Measurements from ENCODE around the gene IL2RG. TPM values are rescaled to one million over a fixed set of nuclear protein-coding genes. Genes with fewer than 3 reads are reported as not detected.

The IL2RG gene
- total RNA-seq, 1 experiment from 2014 or later, result not detected

DNA sequence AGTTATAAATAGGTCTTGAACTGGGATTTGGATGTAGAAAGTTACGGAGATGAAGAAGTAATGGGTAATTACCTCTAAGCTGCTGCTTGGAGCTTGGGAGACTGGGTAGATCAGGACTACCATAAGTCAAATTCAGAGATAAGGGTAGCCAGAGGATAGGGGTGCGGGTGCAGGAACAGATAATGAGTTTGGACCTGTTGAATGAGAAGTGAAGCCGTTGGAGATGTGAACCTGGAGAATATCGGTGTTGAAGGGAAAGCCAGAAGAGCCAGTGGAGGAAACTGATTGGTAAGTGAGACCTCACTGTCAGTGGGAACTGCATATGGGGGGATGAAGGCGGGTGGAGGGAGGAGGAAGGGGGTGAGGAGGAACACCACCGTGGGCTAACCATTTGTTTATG lies 16.3 kb downstream of the IL2RG start:
- Histone ChIP-seq H3K56ac (ENCODE audit: insufficient read length, low read depth, low read length) (no peak overlapping the region), H4K91ac (ENCODE audit: insufficient read length, low read depth, low read length) (no peak overlapping the region), H3T11ph (ENCODE audit: low read length) (no peak overlapping the region), H3K23ac (ENCODE audit: insufficient read length, low read depth, low read length) (no peak overlapping the region), H4K8ac (replicated peaks; ENCODE audit: insufficient read length, low read depth, low read length) (no peak overlapping the region), H3K4ac (ENCODE audit: low read depth, low read length) (no peak overlapping the region), H2AK5ac (ENCODE audit: insufficient read length, low read length) (no peak overlapping the region), H2BK120ac (ENCODE audit: low read depth, low read length, poor library complexity, severe bottlenecking) (no peak overlapping the region), H3K23me2 (ENCODE audit: insufficient read length, low read depth, low read length, poor library complexity, severe bottlenecking) (peaks cover 7% of the 10 kb centered on the region), H3K9me3 (ENCODE audit: control insufficient read depth, low read depth, low read length) (peaks cover 21% of the 10 kb centered on the region), H2BK5ac (ENCODE audit: insufficient read length, low read length) (no peak overlapping the region), H4K5ac (ENCODE audit: insufficient read length, low read depth, low read length) (no peak overlapping the region), H3K4me2 (ENCODE audit: insufficient read depth, insufficient read length, low read length) (peak overlapping the region; percentile 59), H4K20me1 (ENCODE audit: control insufficient read depth, insufficient read depth, insufficient read length) (no peaks in the 10 kb centered on the region), H3K4me1 (ENCODE audit: insufficient read depth, low read length) (peaks cover 3% of the 10 kb centered on the region; the same call in 1 of the 2 replicates), H2BK12ac (ENCODE audit: insufficient read length, low read depth, low read length) (no peak overlapping the region), H3K27ac (ENCODE audit: insufficient read length, low read depth, low read length) (no peak overlapping the region), H3K18ac (ENCODE audit: insufficient read length, low read depth, low read length) (no peak overlapping the region), H3K9ac (ENCODE audit: extremely low read depth, insufficient read length, low read length) (peak overlapping the region; percentile 70), H3K79me1 (ENCODE audit: insufficient read depth, low read depth, low read length, poor library complexity, severe bottlenecking) (no peaks in the 10 kb centered on the region), H2BK20ac (ENCODE audit: low read depth, low read length, poor library complexity, severe bottlenecking) (no peak overlapping the region), H3K79me2 (ENCODE audit: insufficient read depth, low read length) (no peaks in the 10 kb centered on the region), H2AFZ (ENCODE audit: low read length) (no peak overlapping the region), H2BK15ac (ENCODE audit: low read depth, low read length) (no peak overlapping the region), H3K27me3 (ENCODE audit: insufficient read depth, low read length) (no peaks in the 10 kb centered on the region; the same call in 1 of the 2 replicates), H3K14ac (ENCODE audit: insufficient read depth, low read length) (no peak overlapping the region)
- DNase-seq, result no peak
- Mint-ChIP-seq H3K4me1 (peaks cover 22 to 27% of the 10 kb centered on the region in 2 experiments), H3K36me3 (ENCODE audit: insufficient read depth in 1 of 3, low read depth in 3 of 3) (peaks cover 0 to 7% (median 0%) of the 10 kb centered on the region in 3 experiments; a peak in 2 of 7 replicates), H3K4me3 (peak overlapping the region; percentile 85 to 91), H3K9me3 (peaks cover 63 to 68% of the 10 kb centered on the region in 2 experiments), H3K27ac (no peak overlapping the region), H3K27me3 (ENCODE audit: low read depth) (peaks cover 37% of the 10 kb centered on the region)
- TF ChIP-seq, protein P1, sequence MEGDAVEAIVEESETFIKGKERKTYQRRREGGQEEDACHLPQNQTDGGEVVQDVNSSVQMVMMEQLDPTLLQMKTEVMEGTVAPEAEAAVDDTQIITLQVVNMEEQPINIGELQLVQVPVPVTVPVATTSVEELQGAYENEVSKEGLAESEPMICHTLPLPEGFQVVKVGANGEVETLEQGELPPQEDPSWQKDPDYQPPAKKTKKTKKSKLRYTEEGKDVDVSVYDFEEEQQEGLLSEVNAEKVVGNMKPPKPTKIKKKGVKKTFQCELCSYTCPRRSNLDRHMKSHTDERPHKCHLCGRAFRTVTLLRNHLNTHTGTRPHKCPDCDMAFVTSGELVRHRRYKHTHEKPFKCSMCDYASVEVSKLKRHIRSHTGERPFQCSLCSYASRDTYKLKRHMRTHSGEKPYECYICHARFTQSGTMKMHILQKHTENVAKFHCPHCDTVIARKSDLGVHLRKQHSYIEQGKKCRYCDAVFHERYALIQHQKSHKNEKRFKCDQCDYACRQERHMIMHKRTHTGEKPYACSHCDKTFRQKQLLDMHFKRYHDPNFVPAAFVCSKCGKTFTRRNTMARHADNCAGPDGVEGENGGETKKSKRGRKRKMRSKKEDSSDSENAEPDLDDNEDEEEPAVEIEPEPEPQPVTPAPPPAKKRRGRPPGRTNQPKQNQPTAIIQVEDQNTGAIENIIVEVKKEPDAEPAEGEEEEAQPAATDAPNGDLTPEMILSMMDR (conservative IDR thresholded peaks at IDR 0.05), result no peak
- no CpG with 5 or more reads among the region's 6 CpGs for WGBS (ENCODE audit: extremely low coverage, insufficient read length, low lambda C conversion rate)
